ENCODE measurements around the gene ZNF148.

ZNF148 gene

GRCh38 chr3:125302932-125303331 lies 72.2 kb downstream of the ZNF148 start:
- FAIRE-seq, result no peak
- TF ChIP-seq POLR2A (IDR thresholded peaks at IDR 0.05; ENCODE audit: low read depth, low read length), result no peak
- no peak for DNase-seq (ENCODE audit: insufficient read length)

- TF ChIP-seq TAF1 (IDR thresholded peaks at IDR 0.05; ENCODE audit: borderline replicate concordance, low read depth, low read length), result no peak
- TF ChIP-seq POLR2A (IDR thresholded peaks at IDR 0.05; ENCODE audit: low read depth, low read length), result no peak
- TF ChIP-seq POLR2AphosphoS5 (IDR thresholded peaks at IDR 0.05; ENCODE audit: low read depth, low read length), result no peak
- FAIRE-seq, result no peak
- DNase-seq (ENCODE audit: insufficient read length), result no peak
These were observed 74.7 kb downstream of the ZNF148 start for GRCh38 chr3:125300416-125300815.

- DNase-seq (ENCODE audit: insufficient read length), result no peak
- no peak for FAIRE-seq
- TF ChIP-seq POLR2AphosphoS5 (IDR thresholded peaks at IDR 0.05; ENCODE audit: low read depth, low read length) (no peak), TAF1 (IDR thresholded peaks at IDR 0.05; ENCODE audit: borderline replicate concordance, low read depth, low read length) (no peak), POLR2A (IDR thresholded peaks at IDR 0.05; ENCODE audit: low read depth, low read length) (no peak)
These were observed 80.7 kb downstream of the ZNF148 start for GRCh38 chr3:125294411-125294810.

- DNase-seq (ENCODE audit: insufficient read length) (no peak), FAIRE-seq (no peak)
- TF ChIP-seq TAF1 (IDR thresholded peaks at IDR 0.05; ENCODE audit: borderline replicate concordance, low read depth, low read length) (no peak), POLR2A (IDR thresholded peaks at IDR 0.05; ENCODE audit: low read depth, low read length) (no peak), POLR2AphosphoS5 (IDR thresholded peaks at IDR 0.05; ENCODE audit: low read depth, low read length) (no peak)
These were observed 83.1 kb downstream of the ZNF148 start for GRCh38 chr3:125292015-125292414.

- peak; percentile 48 for FAIRE-seq
- no peak for TF ChIP-seq POLR2AphosphoS5 (IDR thresholded peaks at IDR 0.05; ENCODE audit: low read depth, low read length)
- no peak for TF ChIP-seq POLR2A (IDR thresholded peaks at IDR 0.05; ENCODE audit: low read depth, low read length)
- TF ChIP-seq TAF1 (IDR thresholded peaks at IDR 0.05; ENCODE audit: borderline replicate concordance, low read depth, low read length), result no peak
- DNase-seq (ENCODE audit: insufficient read length), result no peak
These were observed 85.6 kb downstream of the ZNF148 start for GRCh38 chr3:125289429-125289981.

- no peak for DNase-seq (ENCODE audit: insufficient read length)
- TF ChIP-seq POLR2AphosphoS5 (IDR thresholded peaks at IDR 0.05; ENCODE audit: low read depth, low read length) (no peak), TAF1 (IDR thresholded peaks at IDR 0.05; ENCODE audit: borderline replicate concordance, low read depth, low read length) (no peak), POLR2A (IDR thresholded peaks at IDR 0.05; ENCODE audit: low read depth, low read length) (no peak)
- FAIRE-seq, result peak; percentile 33
These were observed 87.9 kb downstream of the ZNF148 start for GRCh38 chr3:125287248-125287647.

- TF ChIP-seq POLR2AphosphoS5 (IDR thresholded peaks at IDR 0.05; ENCODE audit: low read depth, low read length) (no peak), TAF1 (IDR thresholded peaks at IDR 0.05; ENCODE audit: borderline replicate concordance, low read depth, low read length) (no peak), POLR2A (IDR thresholded peaks at IDR 0.05; ENCODE audit: low read depth, low read length) (no peak)
- DNase-seq (ENCODE audit: insufficient read length) (no peak), FAIRE-seq (no peak)
These were observed 93.7 kb downstream of the ZNF148 start for GRCh38 chr3:125281381-125281780.

- DNase-seq (ENCODE audit: insufficient read length) (no peak), FAIRE-seq (no peak)
- TF ChIP-seq TAF1 (IDR thresholded peaks at IDR 0.05; ENCODE audit: borderline replicate concordance, low read depth, low read length), result no peak
- no peak for TF ChIP-seq POLR2A (IDR thresholded peaks at IDR 0.05; ENCODE audit: low read depth, low read length)
- TF ChIP-seq POLR2AphosphoS5 (IDR thresholded peaks at IDR 0.05; ENCODE audit: low read depth, low read length), result no peak
These were observed 94.3 kb downstream of the ZNF148 start for GRCh38 chr3:125280668-125281361.

- FAIRE-seq (no peak), DNase-seq (ENCODE audit: insufficient read length) (no peak)
- TF ChIP-seq POLR2AphosphoS5 (IDR thresholded peaks at IDR 0.05; ENCODE audit: low read depth, low read length) (no peak), POLR2A (IDR thresholded peaks at IDR 0.05; ENCODE audit: low read depth, low read length) (no peak), TAF1 (IDR thresholded peaks at IDR 0.05; ENCODE audit: borderline replicate concordance, low read depth, low read length) (no peak)
These were observed 97.0 kb downstream of the ZNF148 start for GRCh38 chr3:125278155-125278554.

- FAIRE-seq (no peak), DNase-seq (ENCODE audit: insufficient read length) (no peak)
These were observed 104.0 kb downstream of the ZNF148 start for GRCh38 chr3:125271127-125271526.

GRCh38 chr3:125267460-125267859 lies 107.7 kb downstream of the ZNF148 start:
- TF ChIP-seq POLR2A (IDR thresholded peaks at IDR 0.05; ENCODE audit: low read depth, low read length), result no peak
- TF ChIP-seq POLR2AphosphoS5 (IDR thresholded peaks at IDR 0.05; ENCODE audit: low read depth, low read length), result no peak
- no peak for TF ChIP-seq TAF1 (IDR thresholded peaks at IDR 0.05; ENCODE audit: borderline replicate concordance, low read depth, low read length)
- FAIRE-seq, result no peak
- no peak for DNase-seq (ENCODE audit: insufficient read length)

More at GRCh38 chr3:125271127-125271526, 104.0 kb downstream of the ZNF148 start:
- no peak for TF ChIP-seq TAF1 (IDR thresholded peaks at IDR 0.05; ENCODE audit: borderline replicate concordance, low read depth, low read length)
- no peak for TF ChIP-seq POLR2AphosphoS5 (IDR thresholded peaks at IDR 0.05; ENCODE audit: low read depth, low read length)
- no peak for TF ChIP-seq POLR2A (IDR thresholded peaks at IDR 0.05; ENCODE audit: low read depth, low read length)

- DNase-seq (ENCODE audit: insufficient read length), result no peak
- TF ChIP-seq POLR2A (IDR thresholded peaks at IDR 0.05; ENCODE audit: low read depth, low read length) (no peak), TAF1 (IDR thresholded peaks at IDR 0.05; ENCODE audit: borderline replicate concordance, low read depth, low read length) (no peak), POLR2AphosphoS5 (IDR thresholded peaks at IDR 0.05; ENCODE audit: low read depth, low read length) (no peak)
- FAIRE-seq, result peak; percentile 40
These were observed 108.2 kb downstream of the ZNF148 start for GRCh38 chr3:125266971-125267370.
